NCI-H345 treated with DMSO at 0.1 percent for 48 hours (cell line): ENCODE data around the gene CPN2.

Source experiments
- DNase-seq: peaks from one replicate; lab custom pipeline; 2025; ENCODE audit not compliant: unreplicated experiment; lab: John Stamatoyannopoulos, UW

The CPN2 gene

DNA sequence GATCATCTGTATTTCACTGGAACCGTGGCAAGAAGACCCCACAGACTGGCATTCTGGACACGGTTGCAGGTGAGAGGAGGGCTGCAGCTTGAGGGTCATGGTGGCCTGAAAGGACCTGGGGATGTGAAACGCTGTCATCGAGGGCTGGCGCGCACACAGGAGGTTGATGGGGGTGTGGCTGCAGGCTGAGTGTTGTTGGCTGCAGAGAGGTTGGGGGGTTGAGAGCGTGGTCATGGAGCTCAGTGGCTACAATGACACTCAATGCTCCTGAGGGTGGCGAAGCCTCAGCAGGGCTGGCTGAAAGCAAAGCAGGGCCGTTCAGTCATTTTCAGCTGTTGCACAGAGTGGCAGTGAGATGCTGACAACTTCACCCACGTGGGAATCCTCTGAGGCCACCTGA, 21.0 kb downstream of the CPN2 start:
- DNase-seq: no peak

DNA sequence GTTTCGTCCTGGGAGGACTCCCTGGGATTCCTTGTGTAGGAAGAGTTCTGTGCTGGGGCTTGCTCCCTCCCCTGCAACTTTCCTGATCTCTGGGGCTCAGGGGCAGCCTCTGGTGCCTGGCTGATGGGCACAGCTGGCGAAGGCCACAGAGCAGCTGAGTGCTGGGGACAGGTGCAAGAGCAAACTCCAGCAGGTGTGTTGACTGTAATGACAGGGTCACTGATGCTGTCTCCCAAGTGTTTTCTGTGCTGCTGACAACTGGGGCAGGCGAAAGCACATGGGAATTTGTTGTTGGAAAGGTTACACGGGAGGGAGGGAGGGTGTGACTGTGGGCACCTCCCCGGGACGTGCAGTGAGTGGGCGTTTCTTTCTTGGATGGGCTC, 21.6 kb downstream of the CPN2 start:
- DNase-seq: no peak

DNA sequence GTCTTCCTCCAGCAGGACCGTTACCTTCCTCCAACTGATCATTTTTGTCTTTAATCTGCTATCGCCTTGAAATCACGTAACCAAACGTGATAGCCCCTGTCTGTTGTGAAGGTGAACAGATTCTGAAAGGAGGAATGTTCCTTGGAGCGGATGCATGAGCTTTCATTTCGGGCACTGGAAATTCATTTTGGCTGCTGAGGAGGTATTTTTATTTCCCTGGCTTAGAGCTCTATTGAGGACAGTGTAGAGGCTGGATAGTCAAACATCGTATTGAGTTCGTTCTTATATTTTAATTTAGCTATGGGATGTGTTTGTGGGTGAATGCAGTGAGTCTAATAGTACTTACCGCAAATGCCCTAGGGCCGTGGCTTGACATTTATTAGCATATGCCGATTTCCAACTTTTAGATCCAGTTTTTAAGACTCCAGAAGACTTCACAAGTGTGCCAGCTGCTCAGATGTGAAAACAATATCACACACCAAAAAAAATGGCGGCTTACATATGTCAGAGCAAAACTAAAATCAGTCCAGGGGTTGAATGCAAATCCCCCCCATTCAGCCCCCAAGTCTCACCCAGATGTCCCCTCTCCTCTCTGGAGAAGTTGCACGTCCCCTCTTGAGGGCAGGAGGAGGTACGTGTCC, 22.1 kb downstream of the CPN2 start:
- no peak for DNase-seq

DNA sequence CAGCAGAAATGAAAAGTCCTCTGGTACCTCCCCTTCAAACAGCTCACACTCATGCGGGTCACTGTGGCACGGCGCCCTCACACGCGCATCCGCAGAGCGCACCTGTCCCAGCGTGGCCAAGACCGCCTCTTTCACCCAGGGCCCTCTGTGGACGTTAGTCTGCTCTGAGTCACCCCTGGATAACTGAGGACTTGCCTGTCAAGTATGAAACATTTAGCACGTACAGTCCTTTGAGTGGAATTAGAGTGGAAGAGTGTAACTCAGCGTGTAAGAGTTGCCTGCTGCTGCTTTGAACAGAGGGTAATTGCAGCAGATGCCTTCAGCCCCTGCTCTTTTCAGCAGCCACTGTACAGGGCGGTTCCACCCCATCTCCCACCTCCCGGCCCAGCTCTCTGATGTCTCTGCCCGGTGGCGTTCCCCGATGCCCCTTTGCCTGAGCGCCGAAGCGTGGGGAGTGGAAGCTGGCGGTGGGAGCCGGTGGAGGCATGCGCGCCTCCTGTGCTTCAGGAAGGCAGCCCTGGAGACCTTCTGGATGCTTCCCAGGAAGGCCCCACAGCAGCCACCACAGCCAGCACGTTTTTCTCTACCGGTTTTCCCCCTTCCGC, 23.0 kb downstream of the CPN2 start:
- no peak for DNase-seq

DNA sequence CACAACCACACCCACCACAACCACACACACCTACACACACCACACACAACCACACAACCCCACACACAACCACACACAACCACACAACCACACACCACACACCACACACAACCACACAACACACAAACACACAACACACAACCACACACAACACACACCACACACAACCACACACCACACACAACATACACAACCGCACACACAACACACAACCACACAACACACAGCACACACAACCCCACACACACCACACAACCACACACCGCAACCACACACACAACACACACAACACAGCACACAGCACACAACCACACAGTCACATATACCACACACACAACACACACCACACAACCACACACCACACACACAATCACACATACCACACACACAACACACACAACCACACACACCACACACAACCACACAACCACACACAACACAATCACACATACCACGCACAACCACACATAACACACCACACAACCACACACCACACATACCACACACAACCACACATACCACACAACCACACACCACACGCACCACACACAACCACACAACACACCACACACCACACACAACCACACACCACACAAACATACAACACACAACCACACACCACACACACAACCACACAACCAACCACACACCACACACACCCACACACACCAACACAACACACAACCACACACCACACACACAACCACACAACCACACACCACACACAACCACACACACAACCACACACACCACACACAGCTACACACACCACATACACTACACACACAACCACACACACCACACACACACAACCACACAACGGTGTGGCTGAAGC, 23.7 kb downstream of the CPN2 start:
- no peak for DNase-seq

DNA sequence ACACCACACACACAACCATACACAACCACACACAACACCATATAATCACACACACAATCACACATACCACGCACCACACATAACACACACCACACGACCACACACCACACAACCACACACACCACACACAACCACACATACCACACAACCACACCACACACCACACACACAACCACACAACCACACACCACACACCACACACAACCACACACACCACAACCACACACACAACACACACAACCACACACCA, 24.2 kb downstream of the CPN2 start:
- no peak for DNase-seq

DNA sequence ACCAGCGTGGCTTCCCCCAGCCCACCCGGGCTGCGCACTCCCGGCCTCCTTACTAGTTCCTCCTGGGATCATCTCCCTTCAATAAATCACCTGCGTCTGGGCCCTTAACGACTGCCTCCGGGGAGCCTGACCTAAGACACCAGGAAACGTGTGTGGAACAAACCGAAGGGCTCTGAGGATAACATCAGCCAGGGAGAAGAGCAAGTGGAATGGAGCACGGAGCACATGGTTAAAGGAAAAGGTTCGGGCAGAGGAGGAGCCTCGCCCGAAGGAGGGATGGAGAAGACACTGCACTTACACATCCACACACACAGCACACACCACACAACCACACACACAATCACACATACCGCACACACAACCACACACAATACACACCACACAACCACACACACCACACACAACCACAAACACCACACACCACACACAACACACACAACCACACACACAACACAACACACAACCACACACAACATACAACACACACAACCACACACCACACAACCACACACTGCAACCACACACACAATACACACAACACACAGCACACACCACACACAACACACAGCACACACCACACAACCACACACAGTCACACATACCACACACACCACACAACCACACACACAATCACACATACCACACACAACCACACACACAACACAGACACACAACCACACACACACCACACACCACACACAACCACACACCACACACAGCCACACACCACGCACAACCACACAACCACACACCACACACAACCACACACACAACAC, 24.7 kb downstream of the CPN2 start:
- no peak for DNase-seq

DNA sequence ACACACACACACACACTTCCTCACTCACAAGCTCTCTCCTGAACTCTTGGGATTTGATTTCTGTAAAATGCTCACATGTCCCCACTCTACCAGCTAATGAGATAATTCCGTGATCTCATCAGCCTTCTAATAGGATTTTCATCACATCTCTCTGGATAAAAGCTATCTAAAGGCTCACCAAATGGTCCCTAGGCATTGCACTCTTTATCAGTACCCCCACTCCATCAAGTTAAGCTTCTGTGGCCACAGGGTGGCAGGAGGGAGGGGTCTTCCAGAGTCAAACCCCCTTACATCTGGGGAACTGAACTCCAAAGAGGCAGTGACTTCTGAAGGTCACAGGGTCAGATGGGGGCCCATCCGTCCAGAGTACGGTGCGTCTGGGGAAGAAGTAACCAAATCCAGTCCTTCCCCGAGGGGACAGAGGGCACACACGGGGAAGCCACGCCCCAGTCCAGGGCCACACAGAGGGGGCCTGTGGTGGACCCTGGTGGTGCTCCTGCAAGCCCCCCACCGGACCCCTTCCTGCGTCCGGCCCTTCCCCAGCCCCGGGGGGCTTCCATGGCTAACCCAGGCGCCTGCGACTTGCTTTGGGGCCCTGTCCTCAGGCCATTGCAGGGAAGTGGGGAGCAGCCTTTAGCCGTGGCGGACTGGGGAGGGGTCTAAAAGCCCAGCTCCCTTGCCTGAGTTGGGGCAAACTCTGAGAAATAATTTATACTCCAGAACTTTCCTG, 25.5 kb downstream of the CPN2 start:
- DNase-seq: no peak

DNA sequence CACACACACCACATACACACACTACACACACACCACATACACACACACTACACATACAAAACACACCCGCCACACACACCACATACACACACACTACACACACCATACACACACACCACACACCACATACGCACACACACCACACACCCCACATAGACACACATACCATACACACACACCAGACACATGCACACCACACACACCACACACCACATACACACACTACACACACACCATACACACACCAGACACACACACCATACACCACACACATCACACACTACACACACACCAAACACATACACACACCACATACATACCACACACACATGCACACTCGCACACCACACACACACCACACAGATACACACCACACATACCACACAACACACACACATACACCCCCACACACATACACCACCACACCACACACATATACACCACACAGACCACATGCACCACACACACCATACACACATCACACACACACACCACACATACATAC, 26.3 kb downstream of the CPN2 start:
- no peak for DNase-seq

DNA sequence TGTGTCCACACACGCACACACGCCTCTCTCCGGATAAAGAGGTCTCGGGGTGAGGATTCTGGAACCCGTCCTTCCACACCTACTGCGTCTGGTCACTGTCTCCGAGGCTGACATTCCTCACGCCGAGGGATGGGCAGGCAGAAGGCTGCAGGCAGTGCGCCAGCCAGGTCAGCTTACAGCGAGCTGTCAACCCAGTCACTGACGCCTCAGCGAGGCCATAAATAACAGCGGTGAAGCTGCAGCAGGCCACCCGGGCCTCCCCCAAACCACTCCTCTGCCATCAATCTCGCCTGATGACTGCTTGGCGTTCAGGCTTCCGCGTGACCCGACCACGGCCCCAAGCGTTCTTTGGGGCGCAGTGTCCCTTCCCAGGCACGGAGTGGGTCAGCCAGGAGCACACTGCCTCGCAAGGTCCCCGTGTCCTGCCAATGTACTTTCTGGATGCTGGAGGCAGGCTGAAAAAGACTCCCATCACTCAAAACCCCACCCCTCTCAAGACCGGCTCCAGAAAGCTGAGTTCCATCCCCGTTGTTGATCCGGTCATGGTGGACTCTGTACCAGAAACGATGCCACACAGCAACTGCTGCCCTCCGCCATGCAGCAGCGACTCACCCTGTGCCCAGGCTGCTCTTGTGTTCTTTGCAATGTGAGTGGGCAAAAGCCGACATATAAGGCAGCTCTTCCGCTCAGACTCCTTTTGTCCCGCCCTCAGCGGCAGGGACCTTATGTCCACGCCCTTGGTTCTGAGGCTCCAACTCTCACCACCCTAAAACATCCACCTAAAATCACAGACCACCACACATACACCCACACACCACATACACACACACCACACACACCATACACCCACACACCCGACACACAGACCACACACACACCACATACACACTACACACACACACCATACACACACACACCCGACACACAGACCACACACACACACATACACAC, 27.1 kb downstream of the CPN2 start:
- DNase-seq: no peak

DNA sequence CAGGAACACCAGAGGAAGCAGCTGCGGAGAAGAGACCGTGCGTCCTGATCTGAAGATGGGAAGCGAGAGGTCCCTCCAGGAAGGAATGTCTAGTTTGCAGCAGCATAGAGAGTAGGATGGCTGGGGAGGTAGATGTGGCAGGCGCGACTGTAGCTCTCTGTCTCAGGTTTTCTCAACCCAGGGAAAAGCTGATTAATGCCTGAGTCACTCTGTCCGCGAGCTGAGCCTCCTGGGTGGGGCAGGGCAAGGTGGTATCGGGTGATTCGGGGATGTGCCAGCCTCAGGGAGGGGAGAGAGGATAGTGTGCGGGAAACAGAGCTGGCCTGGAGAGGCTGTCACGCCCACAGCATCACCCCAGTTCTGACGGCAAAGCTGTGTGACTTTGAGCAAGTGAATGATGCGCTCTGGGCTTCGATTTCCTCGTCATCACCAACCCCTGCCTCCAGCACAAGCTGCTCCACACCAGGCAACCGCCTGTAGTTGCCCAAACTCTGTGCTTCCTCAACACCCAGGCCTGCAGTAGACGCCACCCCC, 28.4 kb downstream of the CPN2 start:
- no peak for DNase-seq

DNA sequence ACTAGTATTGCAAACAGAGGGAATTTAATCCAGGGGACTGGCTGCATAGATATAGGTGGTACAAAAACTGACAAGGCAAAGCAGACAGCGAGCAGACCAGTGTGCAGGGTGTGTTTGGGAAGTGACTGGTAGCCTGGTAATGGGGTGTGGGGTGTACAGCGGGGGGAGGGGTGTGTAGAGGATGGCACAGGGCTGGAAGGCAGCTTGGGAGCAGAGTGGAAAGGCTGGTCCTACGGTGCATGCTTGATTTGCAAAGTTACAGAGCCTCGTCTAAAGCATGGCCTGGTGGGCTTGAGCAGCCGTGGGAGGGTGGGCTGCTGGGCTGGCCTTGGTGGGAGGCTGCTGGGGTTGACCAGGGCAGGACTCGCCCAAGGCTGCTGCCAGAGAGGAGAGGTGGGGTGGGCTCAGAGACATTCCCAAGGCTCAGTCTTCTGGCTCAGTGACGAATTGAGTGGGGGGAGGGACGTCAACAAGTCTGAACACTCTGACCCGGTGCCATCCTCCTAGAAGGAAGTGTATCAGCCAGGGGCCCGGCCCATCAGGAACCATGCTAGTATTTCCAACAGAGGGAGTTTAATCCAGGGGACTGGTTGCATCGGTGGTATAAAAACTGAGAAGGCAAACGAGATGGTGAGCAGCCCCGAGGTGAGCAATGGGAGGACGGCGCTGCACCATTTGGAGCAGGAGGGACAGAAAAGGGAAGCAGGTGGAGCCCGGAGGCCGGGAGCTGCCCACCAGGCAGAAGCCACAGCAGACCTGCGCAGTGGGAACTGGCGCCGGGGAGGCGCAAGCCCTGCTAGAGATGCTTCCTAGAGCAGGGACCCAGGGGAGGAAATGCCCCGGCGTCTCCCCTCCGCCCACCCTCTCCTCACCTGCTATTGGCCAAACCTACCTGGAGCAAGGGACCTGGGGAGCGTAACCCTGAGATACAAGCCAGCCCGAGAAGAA, 29.2 kb downstream of the CPN2 start:
- no peak for DNase-seq

DNA sequence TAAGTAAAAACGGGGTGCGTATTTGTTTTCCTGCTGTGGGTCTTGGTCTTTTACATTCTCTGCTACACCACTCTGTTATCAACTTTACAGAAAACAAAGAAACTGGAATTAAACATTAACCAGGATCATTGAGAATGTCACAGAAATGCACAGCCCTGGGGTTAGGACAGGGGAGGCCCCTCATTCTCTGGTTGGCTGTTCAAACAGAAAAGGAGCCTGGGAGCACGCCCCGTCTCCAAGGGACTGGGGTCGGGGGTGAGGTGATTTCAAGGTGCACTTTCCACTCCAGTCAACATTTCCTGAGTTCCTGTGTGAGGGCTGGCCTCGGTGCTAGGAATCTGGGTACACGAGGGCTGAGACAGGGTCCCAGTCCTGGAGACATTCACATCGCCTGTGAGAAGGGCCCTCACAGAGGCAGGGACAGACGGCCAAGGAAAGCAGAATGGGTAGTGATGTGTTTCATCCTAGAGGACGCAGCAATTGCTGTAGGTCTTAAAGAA, 30.3 kb downstream of the CPN2 start:
- DNase-seq: no peak

DNA sequence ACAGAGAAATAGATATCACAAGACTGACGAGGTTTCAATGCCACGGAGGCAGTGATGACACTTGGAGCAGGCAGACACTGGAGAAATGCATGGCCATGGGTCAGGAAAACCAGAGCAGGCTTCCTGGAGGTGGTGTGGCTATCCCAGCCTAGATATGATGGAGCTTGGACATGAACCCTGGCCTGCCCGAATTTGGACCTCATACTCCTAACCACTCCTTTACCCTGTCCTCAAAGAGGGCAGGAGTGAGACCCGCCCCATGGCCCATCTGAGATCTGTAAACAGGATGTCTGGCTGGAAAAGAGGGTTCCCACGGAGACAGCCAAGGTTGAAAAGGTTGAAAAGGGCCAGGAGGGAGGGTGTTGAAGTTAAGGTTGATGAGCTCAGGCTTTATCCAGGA, 31.0 kb downstream of the CPN2 start:
- DNase-seq: no peak

DNA sequence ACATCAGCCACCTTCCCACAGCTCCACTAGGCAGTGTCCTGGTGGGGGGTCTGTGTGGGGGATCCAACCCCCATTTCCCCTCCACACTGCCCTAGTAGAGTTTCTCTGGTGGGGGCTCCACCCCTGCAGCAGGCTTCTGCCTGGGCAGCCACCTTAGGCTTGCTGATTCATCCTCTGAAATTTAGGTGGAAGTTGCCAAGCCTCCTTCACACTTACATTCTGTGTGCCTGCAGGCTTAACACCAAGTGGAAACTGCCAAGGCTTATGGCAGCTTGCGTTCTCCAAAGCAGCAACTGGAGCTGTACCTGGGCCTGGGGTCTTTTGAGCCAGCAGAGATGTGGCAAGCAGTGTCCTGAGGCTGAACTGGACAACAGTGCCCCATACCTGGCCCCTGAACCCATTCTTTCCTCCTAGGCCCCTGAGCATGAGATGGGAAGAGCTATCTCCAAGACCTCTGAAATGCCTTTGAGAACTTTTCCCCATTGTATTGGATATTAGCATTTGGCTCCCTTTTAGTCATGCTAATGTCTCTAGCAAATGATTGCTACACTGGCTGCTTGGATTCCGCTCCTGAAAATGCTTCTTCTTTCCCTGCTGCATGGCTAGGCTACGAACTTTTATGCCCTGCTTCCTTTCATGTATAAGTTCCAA, 32.5 kb downstream of the CPN2 start:
- no peak for DNase-seq

DNA sequence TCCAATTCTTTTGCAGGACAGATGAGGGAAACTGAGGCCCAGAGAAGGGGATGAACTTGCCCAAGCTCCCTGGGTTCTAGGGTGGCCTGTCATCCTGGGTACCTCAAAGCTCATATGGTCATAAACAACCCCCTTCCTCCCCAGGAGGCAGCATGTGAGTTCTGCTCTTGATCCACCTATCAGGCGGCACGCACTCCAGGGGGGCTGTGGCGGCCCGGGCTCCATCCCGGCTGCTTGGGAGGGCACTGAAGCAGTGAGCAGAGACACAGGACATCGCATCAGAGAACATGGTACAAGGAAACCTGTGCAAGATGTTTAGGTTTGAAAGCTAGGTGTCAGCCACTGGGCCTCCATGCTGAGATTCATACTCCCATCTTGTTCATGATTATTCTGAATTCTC, 34.2 kb downstream of the CPN2 start:
- DNase-seq: no peak

DNA sequence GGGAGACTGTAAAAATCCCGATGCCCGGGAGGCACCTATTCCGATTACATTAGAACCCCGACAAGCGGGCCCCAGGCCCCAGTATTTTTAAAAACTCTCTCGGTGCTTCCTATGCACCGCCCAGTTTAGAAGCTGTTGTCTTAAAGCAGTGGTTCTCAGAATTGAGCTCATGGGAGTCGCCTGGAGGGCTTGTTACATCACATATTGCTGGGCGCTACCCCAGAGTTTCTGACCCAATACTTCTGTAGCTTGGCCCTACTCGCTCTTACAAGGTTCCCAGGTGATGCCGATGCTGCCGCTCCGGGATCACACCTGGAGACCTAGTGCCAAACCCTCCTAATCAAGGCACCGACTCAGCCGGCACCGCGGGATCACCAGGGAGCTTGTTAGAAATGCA, 35.2 kb downstream of the CPN2 start:
- DNase-seq: no peak
